Measurements from ENCODE around the gene LMBR1.

DNA sequence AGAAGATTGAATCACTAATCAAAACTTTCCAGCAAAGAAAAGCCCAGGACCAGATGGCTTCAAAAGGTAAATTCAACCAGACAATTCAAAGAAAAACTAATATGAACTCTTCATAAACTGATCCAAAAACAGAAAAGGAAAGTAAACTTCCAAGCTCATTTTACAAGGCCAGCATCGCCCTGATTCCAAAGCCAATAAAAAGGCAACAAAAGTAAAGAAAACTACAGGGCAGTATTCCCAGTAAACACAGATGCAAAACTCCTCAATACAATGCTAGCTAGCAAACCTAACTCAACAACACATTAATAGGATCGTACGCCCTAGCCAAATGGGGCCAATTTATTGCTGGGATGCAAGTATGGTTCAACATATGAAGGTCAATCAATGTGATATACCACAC lies 199.4 kb downstream of the LMBR1 start:
- TF ChIP-seq, protein P1, sequence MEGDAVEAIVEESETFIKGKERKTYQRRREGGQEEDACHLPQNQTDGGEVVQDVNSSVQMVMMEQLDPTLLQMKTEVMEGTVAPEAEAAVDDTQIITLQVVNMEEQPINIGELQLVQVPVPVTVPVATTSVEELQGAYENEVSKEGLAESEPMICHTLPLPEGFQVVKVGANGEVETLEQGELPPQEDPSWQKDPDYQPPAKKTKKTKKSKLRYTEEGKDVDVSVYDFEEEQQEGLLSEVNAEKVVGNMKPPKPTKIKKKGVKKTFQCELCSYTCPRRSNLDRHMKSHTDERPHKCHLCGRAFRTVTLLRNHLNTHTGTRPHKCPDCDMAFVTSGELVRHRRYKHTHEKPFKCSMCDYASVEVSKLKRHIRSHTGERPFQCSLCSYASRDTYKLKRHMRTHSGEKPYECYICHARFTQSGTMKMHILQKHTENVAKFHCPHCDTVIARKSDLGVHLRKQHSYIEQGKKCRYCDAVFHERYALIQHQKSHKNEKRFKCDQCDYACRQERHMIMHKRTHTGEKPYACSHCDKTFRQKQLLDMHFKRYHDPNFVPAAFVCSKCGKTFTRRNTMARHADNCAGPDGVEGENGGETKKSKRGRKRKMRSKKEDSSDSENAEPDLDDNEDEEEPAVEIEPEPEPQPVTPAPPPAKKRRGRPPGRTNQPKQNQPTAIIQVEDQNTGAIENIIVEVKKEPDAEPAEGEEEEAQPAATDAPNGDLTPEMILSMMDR (IDR thresholded peaks at IDR 0.05) = no peak
- TF ChIP-seq POLR2AphosphoS5 (IDR thresholded peaks at IDR 0.05) (no peak), POLR2A (IDR thresholded peaks at IDR 0.05; ENCODE audit: low read depth) (no peak), EP300 (IDR thresholded peaks at IDR 0.05) (no peak)
